GM19240 (cell line): ENCODE results near the gene CD58.
"Not testable (repeated sequence)": the region's sequence is repeated elsewhere in the genome, so short reads cannot be mapped to it uniquely, and the experiment has no call there.

ENCODE experiments used
- DNase-seq: peaks from one replicate; pipeline ENCODE4 v3.0.0; 2011; ENCODE audit warnings: low spot score; ENCODE audit not compliant: insufficient read length

The CD58 gene

DNA sequence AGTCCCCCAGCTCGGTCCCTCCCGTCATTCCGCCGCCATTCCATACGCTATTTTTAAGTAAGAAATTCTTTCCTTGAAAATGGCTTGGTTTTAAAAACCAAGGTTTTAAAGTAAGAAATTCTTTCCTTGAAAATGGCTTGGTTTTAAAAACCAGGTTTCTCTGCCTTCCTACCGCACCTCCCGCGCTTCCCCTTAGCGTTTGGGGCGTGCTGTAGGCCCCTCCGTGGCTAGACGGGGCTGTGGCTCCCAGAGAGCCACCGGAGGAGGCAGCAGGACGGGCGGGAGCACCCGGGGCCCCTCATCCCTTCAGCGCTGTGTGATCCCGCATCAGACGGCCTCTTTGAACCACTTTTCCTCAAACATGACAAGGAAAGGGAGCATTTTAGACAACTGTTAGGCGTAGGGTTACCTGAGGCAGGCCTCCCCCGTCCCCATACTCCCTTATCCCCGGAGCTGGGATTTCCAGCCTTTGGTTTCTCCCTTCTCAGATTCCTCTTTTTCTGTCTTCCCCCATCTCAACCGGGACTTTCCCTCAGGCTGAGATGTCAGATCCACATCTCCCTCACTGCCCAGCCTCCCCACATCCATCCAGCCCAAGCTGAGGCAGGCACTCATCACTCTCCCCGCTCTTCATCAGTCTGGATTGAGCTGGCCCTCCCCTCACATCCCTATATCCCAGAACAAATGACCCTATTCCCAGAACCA lies 541 bp upstream of the CD58 start:
- no peak for DNase-seq

- no peak for DNase-seq
These were observed 959 bp downstream of the CD58 start for GRCh38 chr1:116569776-116570357.

DNA sequence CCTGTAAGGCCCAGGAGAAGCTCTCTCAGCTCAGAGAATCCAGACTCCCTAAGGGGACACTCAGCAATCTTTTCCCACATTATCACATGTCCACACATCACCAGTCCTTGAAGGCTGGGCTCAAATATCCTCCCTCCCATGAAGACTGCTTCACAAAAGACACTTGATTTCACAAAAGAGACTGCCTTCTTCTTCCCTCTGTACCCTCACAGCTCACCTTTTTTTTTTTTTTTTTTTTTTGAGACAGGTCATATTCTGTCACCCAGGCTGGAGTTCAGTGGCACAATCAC lies 1.5 kb downstream of the CD58 start:
- DNase-seq = no peak

- no peak for DNase-seq
These were observed 2.0 kb downstream of the CD58 start for GRCh38 chr1:116568662-116569380.

DNA sequence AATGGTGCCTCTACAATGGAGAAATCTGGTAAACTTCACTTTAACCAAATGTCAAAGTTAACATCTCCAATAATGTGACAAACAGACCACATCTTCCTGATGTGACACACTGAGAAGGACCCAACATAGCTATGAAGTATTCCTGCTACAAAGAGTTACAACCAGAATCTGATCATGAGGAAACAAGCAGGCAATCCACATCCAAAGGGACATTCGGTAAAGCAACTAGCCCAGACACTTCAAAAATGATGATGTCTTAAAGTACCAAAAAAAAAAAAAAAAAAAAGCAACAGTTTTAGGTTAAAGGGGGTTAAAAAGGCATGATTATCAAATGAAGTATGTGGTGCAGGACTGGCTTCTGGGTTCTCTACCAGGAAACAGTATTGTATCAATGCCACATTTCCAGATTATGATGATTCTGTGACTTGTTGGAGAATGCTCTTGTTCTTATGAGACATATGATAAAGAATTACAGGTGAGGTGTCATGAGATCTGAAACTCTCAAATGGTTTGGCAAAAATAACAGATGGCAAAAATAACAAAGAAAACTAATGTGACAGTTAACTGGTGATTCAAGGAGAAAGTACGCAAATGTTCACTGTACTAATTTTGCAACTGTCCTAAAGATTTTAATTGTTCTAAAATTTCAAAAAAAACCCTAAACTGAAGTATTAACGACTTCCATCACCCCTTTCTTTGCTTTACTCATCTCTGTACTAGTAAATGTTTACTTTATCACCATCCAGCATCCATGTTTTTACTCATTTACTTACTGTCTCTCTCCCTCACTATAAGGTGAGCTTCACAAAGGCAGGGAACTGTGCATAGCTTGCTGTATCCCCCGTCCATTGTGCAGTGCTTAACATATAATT lies 2.8 kb downstream of the CD58 start:
- DNase-seq = no peak

DNA sequence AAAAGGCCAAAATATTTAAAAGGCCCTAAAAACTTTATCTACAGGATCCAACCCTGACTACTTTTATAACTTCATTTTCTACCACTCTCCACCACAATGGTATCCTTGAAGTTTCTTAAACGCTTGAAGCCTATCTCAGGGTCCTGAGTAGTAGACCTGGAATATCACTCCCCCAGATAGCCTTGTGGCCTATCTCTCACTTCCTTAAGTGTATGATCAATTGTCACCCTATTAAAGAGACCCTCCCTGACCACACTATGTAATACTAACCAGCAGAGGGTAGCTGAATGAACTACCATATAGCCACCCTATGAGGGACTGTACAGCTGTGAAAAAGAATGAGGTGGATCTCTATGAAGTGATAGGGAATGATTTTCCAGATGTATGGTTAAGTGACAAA lies 5.6 kb downstream of the CD58 start:
- DNase-seq = no peak

DNA sequence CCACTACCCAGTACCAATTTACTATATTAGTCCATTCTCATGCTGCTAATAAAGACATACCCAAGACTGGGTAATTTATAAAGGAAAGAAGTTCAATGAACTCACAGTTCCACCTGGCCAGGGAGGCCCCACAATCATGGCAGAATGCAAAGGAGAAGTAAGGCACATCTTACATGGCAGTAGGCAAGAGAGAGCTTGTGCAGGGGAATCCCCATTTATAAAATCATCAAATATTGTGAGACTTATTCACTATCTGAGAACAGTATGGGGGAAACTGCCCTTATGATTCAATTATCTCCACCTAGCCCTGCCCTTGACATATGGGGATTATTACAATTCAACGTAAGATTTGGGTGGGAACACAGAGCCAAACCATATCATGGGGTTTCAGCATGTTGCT lies 6.4 kb downstream of the CD58 start:
- DNase-seq = no peak

DNA sequence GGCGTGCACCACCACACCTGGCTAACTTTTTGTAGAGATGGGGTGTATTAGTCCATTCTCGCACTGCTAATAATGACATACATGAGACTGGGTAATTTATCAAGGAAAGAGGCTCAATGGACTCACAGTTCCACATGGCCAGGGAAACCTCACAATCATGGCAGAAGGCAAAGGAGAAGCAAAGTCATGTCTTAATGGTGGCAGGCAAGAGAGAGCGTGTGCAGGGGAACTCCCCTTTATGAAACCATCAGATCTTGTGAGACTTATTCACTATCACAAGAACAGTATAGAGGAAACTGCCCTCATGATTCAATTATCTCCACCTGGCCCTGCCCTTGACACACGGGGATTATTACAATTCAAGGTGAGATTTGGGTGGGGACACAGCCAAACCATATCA lies 8.4 kb downstream of the CD58 start:
- not testable (repeated sequence) for DNase-seq

DNA sequence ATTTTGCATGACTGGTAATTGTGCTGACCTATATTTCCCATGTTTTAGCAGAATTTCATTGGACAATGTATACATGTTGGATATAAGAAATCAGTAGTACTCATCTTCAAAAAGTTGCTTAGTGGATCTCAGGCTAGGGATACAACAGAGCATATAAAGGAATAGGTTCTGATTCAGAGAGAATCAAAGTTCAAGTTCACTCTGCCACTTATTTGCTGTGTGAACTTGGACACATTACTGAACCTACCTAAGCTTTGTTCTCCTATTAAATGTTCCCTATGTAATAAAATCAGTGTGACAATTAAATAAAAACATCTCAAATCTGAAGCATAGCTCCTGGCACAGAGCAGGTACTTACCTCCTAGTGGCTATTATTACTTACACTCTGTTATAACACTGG lies 9.3 kb downstream of the CD58 start:
- no peak for DNase-seq

DNA sequence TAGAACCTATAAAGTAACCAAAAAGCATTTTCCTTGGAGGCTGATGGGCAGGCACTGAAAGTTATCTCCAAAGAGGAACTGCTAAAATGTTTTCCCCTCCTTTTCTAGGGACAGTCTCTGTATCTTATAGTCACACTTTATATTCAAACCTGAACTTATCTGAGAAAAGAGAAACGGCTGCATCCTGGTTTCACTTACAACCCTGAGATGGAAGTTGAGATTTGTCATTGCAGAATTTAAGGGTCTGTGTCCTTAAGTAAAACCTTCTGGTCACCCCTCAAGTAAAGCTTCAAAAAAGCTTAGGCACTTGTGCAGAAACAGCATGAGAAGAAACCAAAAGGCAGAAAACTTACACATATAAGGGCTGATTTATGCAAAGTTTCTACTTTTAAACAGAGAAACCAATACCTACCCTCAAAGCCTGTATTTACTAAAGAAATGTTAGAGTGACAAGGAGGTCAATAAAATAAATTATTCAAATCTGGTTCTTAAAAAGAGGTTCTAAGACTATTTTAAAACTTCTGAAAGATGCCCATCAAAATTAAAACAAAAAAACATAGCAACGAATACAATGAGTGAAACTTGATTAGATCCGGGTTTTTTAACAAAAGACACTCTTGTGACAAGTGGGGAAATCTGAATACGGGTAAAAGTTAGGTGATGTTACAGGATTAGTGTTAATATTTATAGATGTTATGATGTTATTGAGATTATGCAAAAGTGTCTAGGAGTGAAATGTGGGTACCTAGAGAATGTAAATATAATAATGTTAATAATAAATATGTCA lies 9.9 kb downstream of the CD58 start:
- DNase-seq = no peak

GRCh38 chr1:116559304-116559761 lies 11.5 kb downstream of the CD58 start:
- no peak for DNase-seq

- DNase-seq = no peak
These were observed 12.3 kb downstream of the CD58 start for GRCh38 chr1:116558571-116558970.

GRCh38 chr1:116558140-116558549 lies 12.7 kb downstream of the CD58 start:
- no peak for DNase-seq

DNA sequence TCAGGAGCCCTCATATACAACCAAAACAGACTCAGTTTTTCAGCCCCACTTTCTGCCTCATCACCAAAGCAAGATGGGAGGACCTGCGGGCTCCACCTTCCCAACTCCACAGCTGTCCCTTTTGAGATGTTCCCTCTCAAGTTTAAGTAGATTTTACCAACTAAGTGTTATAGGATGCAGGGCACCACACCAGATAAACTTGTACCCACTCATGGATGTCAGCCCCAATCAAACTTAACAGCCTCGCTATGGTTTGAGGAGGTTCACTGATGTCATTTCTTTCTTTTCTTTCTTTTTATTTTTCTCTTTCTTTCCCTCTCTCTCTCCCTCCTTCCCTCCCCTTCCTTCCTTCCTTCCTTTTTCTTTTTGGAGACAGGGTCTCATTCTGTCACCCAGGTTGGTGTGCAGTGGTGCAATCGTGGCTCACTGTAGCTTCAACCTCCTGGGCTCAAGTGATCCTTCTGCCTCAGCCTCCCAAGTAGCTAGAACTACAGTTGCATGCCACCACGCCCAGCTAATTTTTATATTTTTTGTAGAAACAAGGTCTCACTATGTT lies 13.4 kb downstream of the CD58 start:
- DNase-seq = no peak

DNA sequence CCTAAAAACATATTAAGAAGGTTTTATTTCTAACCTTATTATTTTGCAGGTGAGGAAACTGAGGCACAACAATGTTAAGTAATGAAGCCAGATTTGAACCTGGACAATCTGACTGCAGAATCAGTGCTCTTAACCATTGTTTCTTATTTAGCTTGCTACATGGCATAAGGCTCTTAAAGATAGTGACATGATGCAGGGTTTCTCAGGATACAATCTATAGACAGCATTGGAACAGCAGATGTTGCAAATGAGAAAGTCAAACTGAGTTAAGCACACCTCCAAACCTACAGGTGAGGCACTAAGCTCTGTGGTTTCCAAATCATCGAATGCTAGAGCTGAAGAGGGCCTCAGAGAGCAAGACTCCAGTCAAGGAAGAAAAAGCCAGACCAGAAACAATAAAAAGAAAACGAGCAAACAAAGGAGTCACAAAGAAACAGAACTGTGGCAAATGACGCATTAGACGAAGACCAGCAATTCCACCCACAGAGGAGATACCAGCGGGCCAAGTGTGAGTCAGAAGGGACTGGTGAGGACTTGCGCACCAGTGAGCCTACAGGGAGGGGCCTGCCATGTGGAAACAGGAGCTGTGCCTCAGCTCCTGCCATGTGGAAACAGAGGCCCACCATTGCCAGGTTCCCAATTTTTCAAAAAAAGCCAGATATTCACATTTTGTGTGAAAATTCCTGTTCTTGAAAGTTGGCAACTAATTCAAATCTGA lies 14.4 kb downstream of the CD58 start:
- no peak for DNase-seq

- DNase-seq = no peak
These were observed 15.9 kb downstream of the CD58 start for GRCh38 chr1:116554924-116555323.

DNA sequence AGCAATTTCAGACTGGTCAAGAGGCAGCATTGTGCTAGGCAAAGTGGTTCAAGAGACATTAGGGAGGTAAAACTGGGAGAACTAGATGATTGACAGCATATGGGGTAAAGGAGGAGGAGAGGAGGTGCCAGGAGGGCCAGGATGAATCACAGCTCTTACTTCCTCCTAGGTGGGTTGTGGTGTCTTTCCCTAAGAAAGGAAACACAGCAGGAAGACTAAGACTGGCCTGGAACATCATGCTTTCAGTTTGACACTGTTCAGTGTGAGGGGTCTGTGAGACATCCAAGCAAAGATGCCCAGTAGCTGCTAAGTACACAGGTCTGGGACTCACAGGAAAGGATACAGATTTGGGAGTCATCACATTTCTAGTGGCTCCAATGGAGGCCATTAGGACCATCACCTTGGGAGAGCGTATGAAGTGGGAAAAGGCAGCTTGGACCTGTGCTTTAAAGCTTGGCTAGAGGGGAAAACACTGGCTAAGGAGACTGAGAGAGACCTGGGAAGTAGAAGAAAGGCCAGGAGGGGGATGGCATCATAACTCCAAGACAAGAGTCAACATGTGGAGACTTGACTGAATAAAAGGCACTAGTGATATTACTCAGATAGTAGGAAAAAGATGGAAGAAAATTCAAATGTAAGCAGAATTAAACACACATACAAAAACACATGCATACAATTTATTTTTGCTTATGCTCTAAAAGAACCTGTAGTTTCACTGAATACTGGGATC lies 17.3 kb downstream of the CD58 start:
- DNase-seq = no peak

DNA sequence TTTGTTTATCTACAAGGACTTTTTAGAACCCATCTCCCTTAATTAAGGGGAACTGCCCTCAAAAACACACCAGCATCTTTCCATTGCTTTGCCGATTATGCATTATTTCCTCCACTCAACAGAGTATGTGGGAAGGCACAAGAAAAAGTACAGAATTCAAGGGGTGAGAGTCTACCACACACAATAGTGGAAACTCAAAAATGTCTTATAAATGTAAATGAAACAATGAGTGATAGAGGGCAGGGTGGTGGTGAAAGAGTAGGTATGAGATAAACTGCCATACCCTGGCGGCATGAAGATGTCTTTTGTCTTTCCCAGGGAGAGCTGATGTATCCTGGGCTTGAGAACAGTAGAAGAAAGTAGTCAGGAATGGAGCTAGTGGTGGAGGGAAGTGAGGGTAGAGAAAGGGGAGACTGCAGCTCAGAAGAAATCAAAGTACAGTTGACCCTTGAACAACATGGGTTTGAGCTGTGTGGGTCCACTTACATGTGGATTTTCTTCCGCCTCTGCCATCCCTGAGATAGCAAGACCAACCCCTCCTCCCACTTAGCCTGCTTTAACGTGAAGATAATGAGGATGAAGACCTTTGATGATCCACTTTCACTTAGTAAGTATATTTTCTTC lies 24.4 kb downstream of the CD58 start:
- DNase-seq = no peak

- DNase-seq = no peak
These were observed 25.5 kb downstream of the CD58 start for GRCh38 chr1:116545359-116545705.
